Measurements from ENCODE around the gene PAK4. TPM values are rescaled to one million over a fixed set of nuclear protein-coding genes. Genes with fewer than 3 reads are reported as not detected.

PAK4 gene
- total and polyA plus RNA-seq, 2 of the 8 experiments (the other 6 are each of a cell fraction or from before 2014, with no cell fraction given): 50.7 to 64.4 TPM

DNA sequence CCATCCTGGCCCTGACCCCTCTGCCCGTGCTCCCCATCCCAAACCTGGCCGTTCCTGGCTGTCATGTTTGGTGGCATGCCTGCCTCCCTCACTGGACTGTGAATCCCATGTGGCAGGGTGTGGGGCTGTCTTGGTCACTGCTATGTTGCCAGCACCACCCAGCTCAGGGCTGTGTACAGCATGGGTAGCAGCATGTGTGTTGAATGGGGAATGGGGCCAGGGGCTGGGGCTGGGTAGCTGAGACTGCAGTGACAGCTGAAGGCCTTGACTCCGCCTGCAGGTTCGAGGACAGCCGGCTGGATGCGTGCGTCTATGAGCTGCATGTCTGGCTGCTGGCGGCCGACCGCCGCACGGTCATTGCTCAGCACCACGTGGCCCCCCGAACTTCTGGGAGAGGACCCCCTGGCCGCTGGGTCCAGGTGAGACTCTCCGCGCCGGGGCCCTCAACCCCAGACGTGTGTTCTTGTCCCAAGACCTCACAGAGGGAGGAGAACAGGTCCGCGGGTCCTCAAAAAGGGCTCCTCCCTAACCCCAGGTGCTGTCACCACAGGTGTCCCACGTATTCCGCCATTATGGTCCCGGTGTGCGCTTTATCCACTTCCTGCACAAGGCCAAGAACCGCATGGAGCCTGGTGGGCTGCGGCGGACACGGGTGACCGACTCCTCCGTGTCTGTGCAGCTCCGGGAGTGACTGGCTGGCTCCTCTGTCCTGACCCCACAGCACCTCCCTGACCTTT is 74.6 kb downstream of the PAK4 start:
- Histone ChIP-seq H3K23ac (ENCODE audit: insufficient read length) (no peak overlapping the region), H3K27me3 (replicated peaks in 1 of 4; ENCODE audit: control insufficient read depth in 3 of 4, extremely low read depth in 1 of 4, insufficient read depth in 3 of 4, low read length in 3 of 4) (peaks cover 15 to 42% (median 36%) of the 10 kb centered on the region in 4 experiments), H3K9ac (replicated peaks in 1 of 4; ENCODE audit: extremely low read depth in 1 of 4, low read depth in 3 of 4, low read length in 3 of 4) (no peak overlapping the region), H3K56ac (replicated peaks; ENCODE audit: insufficient read length, low read depth, low read length) (no peak overlapping the region), H3K4me1 (replicated peaks in 1 of 4; ENCODE audit: control insufficient read depth in 3 of 4, insufficient read depth in 4 of 4, low read length in 3 of 4) (peaks cover 0 to 10% (median 7%) of the 10 kb centered on the region in 4 experiments; a peak in 5 of 7 replicates), H3K4ac (replicated peaks; ENCODE audit: insufficient read length, low read depth, low read length) (no peak overlapping the region), H3K79me2 (ENCODE audit: control insufficient read depth in 1 of 2, insufficient read depth in 2 of 2, low read length in 2 of 2) (no peaks in the 10 kb centered on the region), H4K91ac (replicated peaks; ENCODE audit: insufficient read length, low read length) (no peak overlapping the region), H3K23me2 (ENCODE audit: low read depth, low read length) (peaks cover 8% of the 10 kb centered on the region; the same call in 1 of the 2 replicates), H2AK5ac (ENCODE audit: low read depth, low read length) (no peak overlapping the region), H2AFZ (ENCODE audit: low read length) (no peak overlapping the region), H3K18ac (ENCODE audit: extremely low read depth, low read length) (no peak overlapping the region), H3K36me3 (ENCODE audit: control insufficient read depth in 2 of 4, insufficient read depth in 4 of 4, low read length in 3 of 4) (no peaks in the 10 kb centered on the region), H3K9me3 (ENCODE audit: insufficient read depth in 2 of 2, low read depth in 1 of 2, low read length in 1 of 2) (no peaks in the 10 kb centered on the region), H3K4me2 (ENCODE audit: insufficient read depth in 1 of 2, low read depth in 2 of 2, low read length in 2 of 2) (no peak overlapping the region), H2BK5ac (ENCODE audit: low read depth, low read length) (no peak overlapping the region), H4K20me1 (replicated peaks in 1 of 2; ENCODE audit: control insufficient read depth in 1 of 2, insufficient read depth in 2 of 2, low read length in 2 of 2) (peaks cover 0 to under 1% of the 10 kb centered on the region in 2 experiments), H2BK12ac (ENCODE audit: low read depth, low read length) (no peak overlapping the region), H2BK15ac (ENCODE audit: low read length) (no peak overlapping the region), H4K5ac (ENCODE audit: insufficient read length, low read depth, low read length) (no peak overlapping the region), H3K4me3 (ENCODE audit: extremely low read depth in 1 of 4, insufficient read depth in 2 of 4, low read depth in 3 of 4, low read length in 4 of 4) (no peak overlapping the region), H3K14ac (ENCODE audit: insufficient read length) (no peak overlapping the region), H4K8ac (ENCODE audit: extremely low read depth, insufficient read depth, low read length) (no peak overlapping the region), H2BK20ac (ENCODE audit: low read length) (no peak overlapping the region), H2BK120ac (replicated peaks; ENCODE audit: low read depth, low read length) (no peak overlapping the region), H3K27ac (ENCODE audit: low read depth, low read length) (no peak overlapping the region), H3K79me1 (ENCODE audit: low read depth, low read length) (no peaks in the 10 kb centered on the region)
- no peak for FAIRE-seq
- POLR2A ChIA-PET (ENCODE audit: partially characterized antibody): no interaction called here
- TF ChIP-seq SIRT6 (IDR thresholded peaks at IDR 0.05; ENCODE audit: low read length) (no peak), PHF8 (conservative IDR thresholded peaks at IDR 0.05; ENCODE audit: low read depth, low read length) (no peak), SAP30 (IDR thresholded peaks at IDR 0.05; ENCODE audit: insufficient read depth, insufficient replicate concordance, low read length) (no peak), SP2 (IDR thresholded peaks at IDR 0.05; ENCODE audit: low read length) (no peak), RBBP5 (IDR thresholded peaks at IDR 0.05; ENCODE audit: borderline replicate concordance, low read depth, low read length) (no peak)
- CTCF ChIA-PET (ENCODE audit: partially characterized antibody): interaction anchor here (1.1 to 7.1 kb wide), 6 partner anchors 13 to 90 kb away, joined by 3 to 53 read pairs (median 13); no protein-coding TSS in a partner anchor
- 94% methylated on average over 30 of the region's 32 CpGs; no CpG with 5 or more reads in 1 of the 2 experiments for WGBS, 2 experiments (ENCODE audit: extremely low coverage in 1 of 2, insufficient coverage in 1 of 2, insufficient read length in 1 of 2, insufficient replicate concordance in 2 of 2, low coverage in 1 of 2, low lambda C conversion rate in 2 of 2, missing lambda C conversion rate in 1 of 2)
- no peak for DNase-seq (ENCODE audit: low read depth in 1 of 2, low spot score in 2 of 2)
